ENCODE measurements around the gene OR52M1. TPM values are rescaled to one million over a fixed set of nuclear protein-coding genes. Genes with fewer than 3 reads are reported as not detected.

Gene OR52M1
- total RNA-seq, 2 experiments from 2014 or later: not detected

GRCh38 chr11:4577761-4578160, 32.8 kb downstream of the OR52M1 start:
- no peak overlapping the region for H3K27ac ChIP-seq (ENCODE audit: low read depth, low read length, poor library complexity, severe bottlenecking)
- H3K79me2 ChIP-seq (ENCODE audit: insufficient read depth, low read depth, low read length): no peaks in the 10 kb centered on the region
- no peak overlapping the region for H3K4me3 ChIP-seq (ENCODE audit: low read depth, low read length, poor library complexity, severe bottlenecking)
- no peaks in the 10 kb centered on the region for H4K20me1 ChIP-seq (ENCODE audit: insufficient read depth, low read length)
- no peaks in the 10 kb centered on the region for H3K36me3 ChIP-seq (ENCODE audit: insufficient read depth, low read length)
- no peak overlapping the region for H3K4me2 ChIP-seq (ENCODE audit: low read length)
- no peaks in the 10 kb centered on the region for H3K9me2 ChIP-seq (ENCODE audit: insufficient read depth, low read length)
- BruUV-seq (replicated peaks): no TSS peak
- ChIA-PET POLR2A (interaction anchor here (1.3 kb wide), 1 partner anchor 8 kb away, joined by 3 read pairs; no protein-coding TSS in a partner anchor), CTCF (ENCODE audit: unreplicated experiment) (no interaction called here)
- H3K9me3 ChIP-seq (ENCODE audit: low read length): no peaks in the 10 kb centered on the region
- TF ChIP-seq, protein P1, sequence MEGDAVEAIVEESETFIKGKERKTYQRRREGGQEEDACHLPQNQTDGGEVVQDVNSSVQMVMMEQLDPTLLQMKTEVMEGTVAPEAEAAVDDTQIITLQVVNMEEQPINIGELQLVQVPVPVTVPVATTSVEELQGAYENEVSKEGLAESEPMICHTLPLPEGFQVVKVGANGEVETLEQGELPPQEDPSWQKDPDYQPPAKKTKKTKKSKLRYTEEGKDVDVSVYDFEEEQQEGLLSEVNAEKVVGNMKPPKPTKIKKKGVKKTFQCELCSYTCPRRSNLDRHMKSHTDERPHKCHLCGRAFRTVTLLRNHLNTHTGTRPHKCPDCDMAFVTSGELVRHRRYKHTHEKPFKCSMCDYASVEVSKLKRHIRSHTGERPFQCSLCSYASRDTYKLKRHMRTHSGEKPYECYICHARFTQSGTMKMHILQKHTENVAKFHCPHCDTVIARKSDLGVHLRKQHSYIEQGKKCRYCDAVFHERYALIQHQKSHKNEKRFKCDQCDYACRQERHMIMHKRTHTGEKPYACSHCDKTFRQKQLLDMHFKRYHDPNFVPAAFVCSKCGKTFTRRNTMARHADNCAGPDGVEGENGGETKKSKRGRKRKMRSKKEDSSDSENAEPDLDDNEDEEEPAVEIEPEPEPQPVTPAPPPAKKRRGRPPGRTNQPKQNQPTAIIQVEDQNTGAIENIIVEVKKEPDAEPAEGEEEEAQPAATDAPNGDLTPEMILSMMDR (conservative IDR thresholded peaks at IDR 0.05; ENCODE audit: low read length): no peak
- no peak for TF ChIP-seq EZH2phosphoT487 (IDR thresholded peaks at IDR 0.05; ENCODE audit: borderline replicate concordance, low read depth, low read length)
- no peaks in the 10 kb centered on the region for H3K4me1 ChIP-seq (ENCODE audit: insufficient read depth, low read length, poor library complexity, severe bottlenecking)
- no peak for DNase-seq (ENCODE audit: low spot score)
- H2AFZ ChIP-seq (ENCODE audit: low read length): no peak overlapping the region
- intact Hi-C loops (cut with micrococcal nuclease; ENCODE audit: unreplicated experiment): no loop called here

GRCh38 chr11:4578624-4579023, 33.6 kb downstream of the OR52M1 start:
- H3K9me3 ChIP-seq (ENCODE audit: low read length): no peaks in the 10 kb centered on the region
- TF ChIP-seq, protein P1 (conservative IDR thresholded peaks at IDR 0.05; ENCODE audit: low read length): no peak
- TF ChIP-seq EZH2phosphoT487 (IDR thresholded peaks at IDR 0.05; ENCODE audit: borderline replicate concordance, low read depth, low read length): no peak
- H3K36me3 ChIP-seq (ENCODE audit: insufficient read depth, low read length): no peaks in the 10 kb centered on the region
- no peaks in the 10 kb centered on the region for H3K4me1 ChIP-seq (ENCODE audit: insufficient read depth, low read length, poor library complexity, severe bottlenecking)
- ChIA-PET CTCF (ENCODE audit: unreplicated experiment) (no interaction called here), POLR2A (no interaction called here)
- H3K4me3 ChIP-seq (ENCODE audit: low read depth, low read length, poor library complexity, severe bottlenecking): no peak overlapping the region
- DNase-seq (ENCODE audit: low spot score): no peak
- no peaks in the 10 kb centered on the region for H4K20me1 ChIP-seq (ENCODE audit: insufficient read depth, low read length)
- BruUV-seq (replicated peaks): no TSS peak
- H3K4me2 ChIP-seq (ENCODE audit: low read length): no peak overlapping the region
- H3K79me2 ChIP-seq (ENCODE audit: insufficient read depth, low read depth, low read length): no peaks in the 10 kb centered on the region
- H2AFZ ChIP-seq (ENCODE audit: low read length): no peak overlapping the region
- H3K27ac ChIP-seq (ENCODE audit: low read depth, low read length, poor library complexity, severe bottlenecking): no peak overlapping the region
- intact Hi-C loops (cut with micrococcal nuclease; ENCODE audit: unreplicated experiment): no loop called here
- H3K9me2 ChIP-seq (ENCODE audit: insufficient read depth, low read length): no peaks in the 10 kb centered on the region

DNA sequence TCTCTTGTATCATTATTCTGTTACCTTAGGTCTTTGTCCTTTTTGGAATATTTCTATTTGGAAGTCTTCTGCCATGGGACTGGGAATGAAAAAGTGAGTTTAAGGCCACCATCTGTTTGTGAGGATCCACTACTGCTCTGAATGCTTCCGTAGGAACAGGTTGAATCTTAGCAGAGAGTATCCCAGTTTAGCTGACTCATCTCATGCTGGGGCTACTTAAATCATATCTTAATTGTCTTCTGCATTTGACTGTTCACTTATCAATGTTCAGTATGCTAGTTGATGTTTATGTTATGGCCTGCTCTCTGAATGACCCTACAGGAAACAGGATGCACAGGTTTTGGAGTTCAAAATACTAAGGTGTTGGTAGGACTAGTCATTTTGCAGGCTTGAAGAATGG, 35.1 kb downstream of the OR52M1 start:
- Histone ChIP-seq H3K79me2 (ENCODE audit: insufficient read depth, low read depth, low read length) (no peaks in the 10 kb centered on the region), H4K20me1 (ENCODE audit: insufficient read depth, low read length) (no peaks in the 10 kb centered on the region), H3K4me2 (ENCODE audit: low read length) (no peak overlapping the region), H3K27ac (ENCODE audit: low read depth, low read length, poor library complexity, severe bottlenecking) (no peak overlapping the region), H3K9me3 (ENCODE audit: low read length) (no peaks in the 10 kb centered on the region), H2AFZ (ENCODE audit: low read length) (no peak overlapping the region), H3K9me2 (ENCODE audit: insufficient read depth, low read length) (no peaks in the 10 kb centered on the region), H3K4me3 (ENCODE audit: low read depth, low read length, poor library complexity, severe bottlenecking) (no peak overlapping the region), H3K36me3 (ENCODE audit: insufficient read depth, low read length) (no peaks in the 10 kb centered on the region), H3K4me1 (ENCODE audit: insufficient read depth, low read length, poor library complexity, severe bottlenecking) (no peaks in the 10 kb centered on the region)
- no peak for TF ChIP-seq EZH2phosphoT487 (IDR thresholded peaks at IDR 0.05; ENCODE audit: borderline replicate concordance, low read depth, low read length)
- TF ChIP-seq, protein P1 (conservative IDR thresholded peaks at IDR 0.05; ENCODE audit: low read length): no peak
- BruUV-seq (replicated peaks): no TSS peak
- no peak for DNase-seq (ENCODE audit: low spot score)
- POLR2A ChIA-PET: no interaction called here
- CTCF ChIA-PET (ENCODE audit: unreplicated experiment): no interaction called here
- intact Hi-C loops (cut with micrococcal nuclease; ENCODE audit: unreplicated experiment): no loop called here
